Loucy (cell line): Measurements from ENCODE around the gene PID1.

Source experiments
- H2AFZ ChIP-seq: fragments of 200-600 bp; sonication (generic); 2 replicates; pipeline ENCODE4 v1.6.0; 2016; ENCODE audit warnings: antibody characterized with exemption, mild to moderate bottlenecking, low read length, moderate library complexity
- H3F3A ChIP-seq: fragments of 200-600 bp; 2 replicates; pipeline ENCODE4 v1.6.0; 2016; ENCODE audit warnings: antibody characterized with exemption, low read depth, mild to moderate bottlenecking
- H3K27me3 ChIP-seq: fragments of 200-600 bp; sonication (generic); 2 replicates; pipeline ENCODE4 v1.6.1; 2014; ENCODE audit warnings: low read length, mild to moderate bottlenecking; ENCODE audit not compliant: insufficient read depth, poor library complexity, severe bottlenecking
- H3K36me3 ChIP-seq: fragments of 200-600 bp; sonication (generic); 2 replicates; pipeline ENCODE4 v1.6.1; 2016; ENCODE audit warnings: low read length; ENCODE audit not compliant: insufficient read depth
- H3K4me1 ChIP-seq: fragments of 200-600 bp; sonication (generic); 2 replicates; pipeline ENCODE4 v1.5.1; 2014; ENCODE audit warnings: low read length, mild to moderate bottlenecking; ENCODE audit not compliant: insufficient read depth, poor library complexity, severe bottlenecking
- H3K4me2 ChIP-seq: fragments of 200-600 bp; sonication (generic); 2 replicates; pipeline ENCODE4 v1.6.0; 2014; ENCODE audit warnings: antibody characterized with exemption, low read length, low read depth, mild to moderate bottlenecking; ENCODE audit not compliant: poor library complexity, severe bottlenecking
- H3K4me3 ChIP-seq: fragments of 200-600 bp; sonication (generic); 2 replicates; pipeline ENCODE4 v1.5.1; 2014; ENCODE audit warnings: low read length, mild to moderate bottlenecking, mixed read lengths; ENCODE audit not compliant: poor library complexity, severe bottlenecking
- H3K79me2 ChIP-seq: fragments of 200-600 bp; sonication (generic); 2 replicates; pipeline ENCODE4 v1.6.1; 2014; ENCODE audit warnings: low read length; ENCODE audit not compliant: insufficient read depth
- H3K9ac ChIP-seq: fragments of 200-600 bp; sonication (generic); 2 replicates; pipeline ENCODE4 v1.6.0; 2014; ENCODE audit warnings: mild to moderate bottlenecking, low read depth, low read length, moderate library complexity; ENCODE audit not compliant: poor library complexity, severe bottlenecking
- H3K9me2 ChIP-seq: fragments of 200-600 bp; sonication (generic); replicated peaks from 2 replicates; pipeline ENCODE4 v1.6.1; 2016; ENCODE audit warnings: low read depth, low read length, mixed read lengths
- H3K9me3 ChIP-seq: fragments of 200-600 bp; sonication (generic); 2 replicates; pipeline ENCODE4 v1.6.1; 2014; ENCODE audit warnings: mild to moderate bottlenecking, antibody characterized with exemption, low read length, low read depth; ENCODE audit not compliant: insufficient read depth
- H4K20me1 ChIP-seq: fragments of 200-600 bp; sonication (generic); 2 replicates; pipeline ENCODE4 v1.6.0; 2014; ENCODE audit warnings: antibody characterized with exemption, low read length, mild to moderate bottlenecking; ENCODE audit not compliant: insufficient read depth, poor library complexity, severe bottlenecking
- CTCF ChIP-seq: fragments of 200-600 bp; sonication (generic); conservative IDR thresholded peaks from 2 replicates; pipeline ENCODE4 v1.5.1; 2014; ENCODE audit warnings: mild to moderate bottlenecking, antibody characterized with exemption, low read length
- EZH2phosphoT487 ChIP-seq: fragments of 200-600 bp; IDR thresholded peaks from 2 replicates; pipeline ENCODE4 v1.6.1; 2018; ENCODE audit warnings: antibody characterized with exemption, mild to moderate bottlenecking, moderate library complexity, borderline replicate concordance

Gene PID1

GRCh38 chr2:229059331-229060033 is 211.6 kb downstream of the PID1 start:
- Histone ChIP-seq H3K9me2 (no peaks in the 10 kb centered on the region), H3K36me3 (no peaks in the 10 kb centered on the region), H3K4me2 (no peak overlapping the region), H3K9me3 (no peaks in the 10 kb centered on the region; the same call in 1 of the 2 replicates), H4K20me1 (no peaks in the 10 kb centered on the region), H3K9ac (no peak overlapping the region), H3K4me1 (no peaks in the 10 kb centered on the region), H3K27me3 (no peaks in the 10 kb centered on the region), H3F3A (no peaks in the 10 kb centered on the region), H3K79me2 (no peaks in the 10 kb centered on the region), H2AFZ (peak overlapping the region; percentile 4; the same call in 1 of the 2 replicates), H3K4me3 (no peak overlapping the region)
- no peak for TF ChIP-seq EZH2phosphoT487
- TF ChIP-seq CTCF, result no peak

GRCh38 chr2:229057976-229058553 is 213.0 kb downstream of the PID1 start:
- Histone ChIP-seq H3K4me3 (no peak overlapping the region), H4K20me1 (no peaks in the 10 kb centered on the region), H3K27me3 (no peaks in the 10 kb centered on the region), H3K9me3 (no peaks in the 10 kb centered on the region; the same call in 1 of the 2 replicates), H3K36me3 (no peaks in the 10 kb centered on the region), H2AFZ (peak overlapping the region; percentile 19; the same call in 1 of the 2 replicates), H3K79me2 (no peaks in the 10 kb centered on the region), H3K4me2 (no peak overlapping the region), H3K9ac (no peak overlapping the region), H3F3A (no peaks in the 10 kb centered on the region), H3K9me2 (no peaks in the 10 kb centered on the region), H3K4me1 (no peaks in the 10 kb centered on the region)
- TF ChIP-seq CTCF, result no peak
- no peak for TF ChIP-seq EZH2phosphoT487

GRCh38 chr2:229054311-229054710 is 216.8 kb downstream of the PID1 start:
- no peak overlapping the region for H3K4me3 ChIP-seq
- no peaks in the 10 kb centered on the region for H4K20me1 ChIP-seq
- no peaks in the 10 kb centered on the region for H3K4me1 ChIP-seq
- TF ChIP-seq CTCF (no peak), EZH2phosphoT487 (no peak)
- H3K27me3 ChIP-seq, result no peaks in the 10 kb centered on the region
- H3F3A ChIP-seq, result no peaks in the 10 kb centered on the region
- no peak overlapping the region for H2AFZ ChIP-seq
- H3K9ac ChIP-seq, result no peak overlapping the region
- H3K9me3 ChIP-seq, result no peaks in the 10 kb centered on the region
- no peak overlapping the region for H3K4me2 ChIP-seq
- H3K36me3 ChIP-seq, result no peaks in the 10 kb centered on the region
- H3K79me2 ChIP-seq, result no peaks in the 10 kb centered on the region
- no peaks in the 10 kb centered on the region for H3K9me2 ChIP-seq
